Activated CD4-positive, CD25-positive, alpha-beta regulatory T cell treated with anti-CD3 and anti-CD28 coated beads, Interleukin-2, amount 50 U/mL, for 16 hours (primary cell): ENCODE results near the gene SASH1.

Source experiments
- DNase-seq: peaks from one replicate; pipeline ENCODE4 v3.0.0-alpha.2; 2020; ENCODE audit warnings: low read depth, low spot score

Gene SASH1

GRCh38 chr6:148404456-148405054, 61.9 kb downstream of the SASH1 start:
- no peak for DNase-seq

DNA sequence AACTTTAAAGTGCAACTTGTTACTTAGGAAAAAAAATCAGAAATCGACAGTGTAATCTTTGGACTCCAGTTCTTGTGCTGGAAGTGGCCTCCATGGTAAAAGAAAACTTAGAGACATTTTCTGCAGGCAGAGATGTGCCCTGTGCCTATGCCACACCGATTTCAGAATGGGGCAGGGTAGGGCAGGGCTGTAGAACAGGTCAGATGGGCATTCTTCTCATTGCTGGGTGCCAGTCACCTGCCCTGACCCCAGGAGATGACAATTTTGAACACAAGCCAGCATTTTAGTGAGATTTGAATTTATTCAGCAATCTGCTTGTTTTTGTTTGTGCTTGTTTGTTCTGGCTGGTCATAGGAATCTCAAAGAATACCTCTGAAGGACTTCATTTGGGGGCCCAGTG, 63.3 kb downstream of the SASH1 start:
- no peak for DNase-seq

DNA sequence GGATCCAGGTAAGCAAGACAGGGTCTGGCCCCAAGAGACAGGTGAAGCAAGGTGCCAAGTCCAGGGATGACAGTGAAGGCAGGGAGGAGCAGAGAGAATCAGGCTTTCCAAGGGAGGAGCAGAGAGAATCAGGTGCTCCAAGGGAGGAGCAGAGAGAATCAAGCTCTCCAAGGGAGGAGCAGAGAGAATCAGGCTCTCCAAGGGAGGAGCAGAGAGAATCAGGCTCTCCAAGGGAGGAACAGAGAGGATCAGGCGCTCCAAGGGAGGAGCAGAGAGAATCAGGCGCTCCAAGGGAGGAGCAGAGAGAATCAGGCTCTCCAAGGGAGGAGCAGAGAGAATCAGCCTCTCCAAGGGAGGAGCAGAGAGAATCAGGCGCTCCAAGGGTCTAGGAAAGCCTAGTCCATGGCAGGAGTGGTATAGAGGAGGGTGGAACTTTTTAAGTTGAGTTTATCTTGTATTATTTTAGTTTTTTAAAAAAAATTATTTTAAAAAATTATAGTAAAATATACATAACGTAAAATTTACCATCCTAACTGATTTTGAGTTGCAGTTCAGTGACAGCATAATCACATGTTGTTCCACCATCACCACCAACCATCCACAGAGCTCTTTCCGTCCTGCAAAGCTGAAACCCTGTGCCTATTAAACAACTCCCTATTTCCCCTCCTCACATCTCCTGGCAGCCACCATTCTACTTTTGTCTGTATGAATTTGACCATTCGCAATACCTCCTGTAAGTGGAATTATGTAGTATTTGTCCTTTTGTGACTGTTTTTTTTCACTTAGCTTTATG, 64.1 kb downstream of the SASH1 start:
- DNase-seq = no peak

DNA sequence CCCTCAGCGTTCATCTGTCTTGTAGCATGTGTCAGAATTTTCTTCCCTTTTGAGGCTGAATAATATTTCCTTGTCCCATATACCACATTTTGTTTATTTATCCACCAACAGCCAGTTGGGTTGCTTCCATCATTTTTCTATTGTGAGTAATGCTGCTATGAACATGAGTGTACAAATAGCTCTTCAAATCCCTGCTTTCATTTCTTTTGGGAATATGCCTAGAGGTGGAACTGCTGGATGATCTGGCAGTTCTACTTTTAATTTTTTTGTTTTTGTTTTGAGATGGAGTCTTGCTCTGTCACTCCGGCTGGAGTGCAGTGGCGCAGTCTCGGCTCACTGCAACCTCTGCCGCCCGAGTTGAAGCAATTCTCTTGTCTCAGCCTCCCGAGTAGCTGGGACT, 64.7 kb downstream of the SASH1 start:
- DNase-seq = no peak

GRCh38 chr6:148413321-148414091, 70.9 kb downstream of the SASH1 start:
- no peak for DNase-seq

- DNase-seq = no peak
Measured at GRCh38 chr6:148414092-148414489, 71.5 kb downstream of the SASH1 start.

- DNase-seq = no peak
Measured at GRCh38 chr6:148414836-148415235, 72.2 kb downstream of the SASH1 start.

DNA sequence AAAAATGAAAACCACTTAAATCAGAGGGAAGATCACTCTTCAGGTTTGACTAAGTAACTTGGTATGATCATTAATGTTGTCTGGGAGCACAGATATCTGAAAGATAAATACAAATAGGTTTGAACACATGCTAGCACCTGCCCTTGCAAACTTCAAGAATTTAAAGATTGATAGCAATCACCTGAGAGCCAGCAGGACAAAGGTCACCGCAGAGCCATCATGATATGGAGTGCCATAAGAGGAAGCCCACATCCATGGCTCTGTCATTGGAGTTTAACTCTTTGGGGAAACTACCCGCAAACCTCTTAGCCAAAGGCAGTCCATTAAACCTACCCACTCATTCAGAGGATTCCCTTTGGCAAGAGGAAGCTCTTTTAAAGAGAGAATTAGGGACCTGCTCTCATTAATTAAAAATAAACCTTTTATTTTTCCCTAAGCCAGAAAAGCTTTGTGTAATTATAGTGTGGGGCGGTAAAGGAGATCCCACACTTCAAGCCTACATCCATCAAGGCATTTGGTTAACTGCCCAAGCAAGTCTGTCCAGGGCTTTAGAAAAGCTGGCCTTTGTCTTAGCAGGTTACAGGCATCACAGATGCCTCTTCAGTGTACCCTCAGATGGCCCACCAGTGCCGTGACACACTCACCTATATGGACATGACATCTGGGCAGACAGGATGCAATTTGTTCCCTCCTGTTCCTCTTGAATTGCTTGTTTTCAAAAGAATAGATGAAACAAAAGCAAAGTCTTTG, 73.0 kb downstream of the SASH1 start:
- DNase-seq = no peak

- no peak for DNase-seq
Measured at GRCh38 chr6:148416330-148416965, 73.8 kb downstream of the SASH1 start.

DNA sequence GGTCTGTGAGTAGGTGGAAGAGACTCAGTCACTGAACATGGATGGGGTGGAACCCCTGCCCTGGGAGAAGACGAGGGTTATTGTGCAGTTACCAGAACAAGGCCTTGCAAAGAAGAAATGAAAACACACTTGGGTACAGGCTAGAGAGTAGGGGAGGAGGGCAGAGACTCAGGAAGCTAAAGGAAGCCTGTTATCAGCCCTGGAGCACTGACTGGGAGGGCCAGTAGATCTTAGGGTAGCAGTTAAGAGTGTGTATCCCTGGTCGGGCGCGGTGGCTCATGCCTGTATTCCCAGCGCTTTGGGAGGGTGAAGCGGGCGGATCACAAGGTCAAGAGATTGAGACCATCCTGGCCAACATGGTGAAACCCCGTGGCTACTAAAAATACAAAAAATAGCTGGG, 74.4 kb downstream of the SASH1 start:
- DNase-seq = no peak

DNA sequence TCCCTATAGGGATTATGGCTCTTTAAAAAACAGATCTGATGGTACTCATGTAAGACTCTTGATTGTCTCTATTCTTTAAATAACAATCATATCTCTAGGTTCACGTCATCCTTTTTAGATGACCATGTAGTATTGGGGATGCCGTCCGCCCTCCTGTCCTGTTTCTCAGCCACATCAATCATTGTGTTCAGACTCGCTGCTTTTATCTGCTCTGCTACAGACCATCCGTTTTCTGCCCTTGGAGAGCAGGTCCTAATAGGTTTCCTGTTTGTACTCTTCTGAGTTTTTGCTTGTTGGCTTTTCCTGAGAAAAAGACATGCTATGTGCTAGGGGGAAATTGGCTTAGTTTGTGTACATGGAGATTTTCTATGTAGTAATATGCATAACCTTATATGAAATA, 76.8 kb downstream of the SASH1 start:
- no peak for DNase-seq

DNA sequence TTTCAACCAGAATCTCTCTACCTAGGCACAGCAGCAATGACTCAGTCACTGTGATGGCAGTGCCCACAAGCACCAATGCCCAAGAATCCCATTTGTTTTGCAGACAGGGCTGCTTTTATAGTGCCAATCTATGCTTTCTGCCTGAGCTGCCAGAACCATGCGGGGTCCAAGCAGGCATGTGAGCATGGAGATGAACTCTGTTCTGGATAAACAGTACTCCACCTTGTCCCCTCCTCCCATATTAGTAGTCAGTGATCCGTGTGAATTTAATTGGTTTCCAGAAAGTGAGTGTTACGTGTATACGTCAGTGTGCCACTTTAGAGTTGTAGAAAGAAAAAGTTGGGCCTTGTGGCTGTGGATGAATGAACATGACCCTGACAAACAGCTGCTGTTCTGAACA, 79.4 kb downstream of the SASH1 start:
- DNase-seq = no peak

GRCh38 chr6:148423133-148423532, 80.5 kb downstream of the SASH1 start:
- no peak for DNase-seq

DNA sequence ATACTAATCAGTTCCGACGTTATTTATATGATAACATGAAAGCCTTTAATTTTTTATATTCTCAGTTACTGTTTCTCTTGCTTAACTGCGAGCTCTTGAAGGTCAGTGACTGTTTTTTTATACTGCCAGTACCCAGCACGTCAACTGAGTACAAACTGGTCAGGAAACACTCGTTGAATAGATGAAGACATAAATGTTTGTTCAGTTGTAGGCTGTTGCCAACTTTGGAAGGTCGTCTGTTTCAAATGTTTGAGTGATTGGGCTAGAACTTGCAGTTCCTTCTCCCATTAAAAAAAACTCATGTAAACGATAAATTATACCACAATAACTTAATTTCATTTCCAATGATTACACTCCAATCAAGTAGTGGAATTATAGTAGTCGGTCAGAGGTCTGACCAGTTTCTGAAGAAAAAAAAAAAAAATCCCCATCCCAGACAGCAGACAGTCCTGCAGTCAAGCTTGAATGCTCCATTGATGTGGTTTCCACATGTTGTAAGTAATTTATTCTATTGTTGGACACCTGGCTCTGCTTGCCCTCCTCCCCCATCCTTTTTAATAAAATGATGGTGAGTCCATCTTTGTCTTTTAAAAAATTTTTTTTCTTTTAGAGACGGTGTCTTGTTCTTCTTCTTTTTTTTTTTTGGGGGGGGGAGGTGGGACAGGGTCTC, 81.1 kb downstream of the SASH1 start:
- DNase-seq = no peak

DNA sequence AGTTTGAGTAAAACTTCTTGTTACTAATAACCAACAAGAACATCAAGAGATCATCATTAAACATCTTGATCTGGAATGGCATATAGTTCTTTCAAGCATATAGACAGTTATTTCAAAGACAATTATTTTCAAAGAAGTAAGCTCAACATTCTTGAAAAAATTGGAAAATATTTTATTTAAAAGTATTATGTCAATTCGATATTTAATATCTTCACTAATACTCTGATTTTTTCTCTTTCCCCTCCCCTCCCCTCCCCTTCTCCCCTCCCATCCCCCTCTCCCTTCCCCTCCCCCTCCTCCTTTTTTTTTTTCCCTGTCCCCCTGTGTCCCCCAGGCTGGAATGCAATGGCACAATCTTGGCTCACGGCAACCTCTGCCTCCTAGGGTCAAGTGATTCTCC, 82.8 kb downstream of the SASH1 start:
- DNase-seq = no peak

- no peak for DNase-seq
Measured at GRCh38 chr6:148426317-148426977, 83.8 kb downstream of the SASH1 start.

DNA sequence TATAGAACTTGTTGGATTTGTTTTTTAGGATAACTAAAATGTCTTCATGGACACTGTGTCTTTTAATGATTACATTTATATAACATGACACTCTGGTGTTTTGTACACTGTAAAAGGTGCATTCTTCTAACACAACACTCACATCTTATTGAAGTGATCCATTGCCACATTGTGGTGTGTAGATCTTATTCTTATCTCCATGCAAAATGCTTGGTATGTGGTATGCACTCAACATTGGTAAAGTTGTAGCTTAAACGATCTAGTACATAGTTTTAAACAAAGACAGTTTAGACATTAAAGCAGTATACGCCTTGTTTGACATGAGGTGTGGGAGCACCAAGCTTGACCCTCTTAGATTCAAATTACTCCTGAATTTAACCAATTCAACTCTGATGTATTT, 84.7 kb downstream of the SASH1 start:
- no peak for DNase-seq

DNA sequence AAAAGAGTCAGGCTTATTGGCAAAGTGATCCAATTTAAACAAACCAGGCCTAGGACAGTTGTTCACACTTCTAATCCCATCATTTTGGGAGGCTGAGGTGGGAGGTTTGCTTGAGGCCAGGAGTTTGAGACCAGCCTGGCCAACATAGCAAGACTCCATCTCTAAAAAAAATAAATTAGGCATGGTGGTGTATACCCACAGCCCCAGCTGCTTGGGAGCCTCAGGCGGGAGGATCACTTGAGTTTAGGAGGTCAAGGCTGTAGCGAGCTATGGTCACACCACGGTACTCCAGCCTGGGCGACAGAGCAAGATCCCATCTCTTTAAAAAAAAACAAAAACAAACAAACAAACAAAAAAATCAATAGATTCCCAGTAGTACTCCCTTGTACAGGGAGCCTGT, 86.8 kb downstream of the SASH1 start:
- DNase-seq = no peak

- no peak for DNase-seq
Measured at GRCh38 chr6:148430897-148431296, 88.3 kb downstream of the SASH1 start.

- no peak for DNase-seq
Measured at GRCh38 chr6:148431413-148431812, 88.8 kb downstream of the SASH1 start.
